NCI-H2081 treated with DMSO at 0.1 percent for 48 hours (cell line): Measurements from ENCODE around the gene HSPA14.
"Not testable (repeated sequence)": the region's sequence is repeated elsewhere in the genome, so short reads cannot be mapped to it uniquely, and the experiment has no call there.

ENCODE experiments used
- DNase-seq: peaks from one replicate; lab custom pipeline; 2025; lab: John Stamatoyannopoulos, UW

Gene HSPA14

GRCh38 chr10:14837757-14838581 is at the start of gene HSPA14, which contains the start of the genes CDNF and MSANTD7:
Gene HSPA14 (plus strand): TSS chr10:14838306. CDS start chr10:14838403, 97 bp downstream.
Gene CDNF (minus strand): TSS chr10:14838037. CDS start chr10:14837946, 91 bp downstream.
Gene MSANTD7 (plus strand): TSS chr10:14838306. CDS start chr10:14842285, 3,979 bp downstream.
- DNase-seq, result peak; percentile 90

GRCh38 chr10:14798636-14799035 is 39.5 kb upstream of the HSPA14 start:
- no peak for DNase-seq

DNA sequence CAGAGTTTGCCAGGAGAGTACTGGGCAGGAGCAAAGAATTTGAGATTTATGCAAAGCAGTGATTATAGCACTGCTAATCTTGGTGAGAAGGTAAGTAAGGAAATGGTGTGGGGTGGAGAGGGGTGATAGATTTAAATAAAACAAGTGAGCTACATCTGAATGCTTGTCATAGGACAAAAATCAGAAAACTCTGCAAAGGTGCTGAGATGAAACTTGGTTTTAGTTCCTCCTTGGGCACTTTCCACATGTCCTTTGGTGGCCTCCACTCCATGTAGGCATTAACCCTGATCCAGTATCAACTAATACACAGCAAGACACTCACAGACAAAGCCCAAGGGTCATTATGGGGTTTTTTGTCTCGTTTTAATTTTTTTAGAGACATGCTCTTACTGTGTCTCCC is 37.7 kb upstream of the HSPA14 start:
- DNase-seq, result no peak

- no peak for DNase-seq
Observed at GRCh38 chr10:14801723-14802122, 36.4 kb upstream of the HSPA14 start.

GRCh38 chr10:14803827-14804226 is 34.3 kb upstream of the HSPA14 start:
- DNase-seq, result no peak

DNA sequence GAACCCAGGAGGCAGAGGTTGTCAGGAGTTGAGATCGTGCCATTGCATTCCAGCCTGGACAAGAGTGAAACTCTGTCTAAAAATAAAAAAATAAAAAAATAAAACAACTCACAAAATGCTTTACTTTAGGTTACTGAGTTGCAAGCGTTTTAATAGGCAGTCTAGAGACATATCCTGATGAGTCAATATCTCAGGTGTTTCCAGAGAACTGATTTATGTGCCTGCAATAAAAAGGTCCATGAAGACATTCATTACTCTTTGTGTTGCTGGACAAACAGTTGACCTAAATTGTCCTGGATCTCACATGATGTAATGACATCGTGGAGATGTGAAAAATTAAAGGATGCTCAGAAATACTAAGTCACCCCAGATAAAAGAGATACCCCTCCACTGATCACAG is 31.8 kb upstream of the HSPA14 start:
- no peak for DNase-seq

- no peak for DNase-seq
Observed at GRCh38 chr10:14810969-14811953, 26.8 kb upstream of the HSPA14 start.

DNA sequence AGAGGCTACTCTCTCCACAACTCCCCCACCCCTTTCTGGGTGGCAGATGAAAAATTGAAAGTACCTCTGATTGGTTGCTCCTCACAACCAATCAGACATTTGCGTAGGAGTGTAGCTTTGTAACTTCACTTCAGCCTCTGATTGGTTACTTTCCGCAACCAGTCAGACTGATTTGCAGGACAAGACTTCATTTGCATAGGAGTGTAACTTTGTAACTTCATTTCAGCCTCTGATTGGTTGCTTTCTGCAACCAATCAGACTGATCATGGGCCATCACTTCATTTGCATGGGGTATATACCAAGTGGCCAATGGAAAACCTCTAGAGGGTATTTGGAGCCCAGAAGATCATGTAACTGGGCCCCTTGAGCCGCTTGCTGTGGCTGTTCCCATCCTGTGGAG is 25.8 kb upstream of the HSPA14 start:
- no peak for DNase-seq

GRCh38 chr10:14815681-14816080 is 22.4 kb upstream of the HSPA14 start:
- no peak for DNase-seq

- DNase-seq, result not testable (repeated sequence)
Observed at GRCh38 chr10:14816717-14817116, 21.4 kb upstream of the HSPA14 start.

GRCh38 chr10:14820010-14820774 is 17.9 kb upstream of the HSPA14 start:
- DNase-seq, result no peak

DNA sequence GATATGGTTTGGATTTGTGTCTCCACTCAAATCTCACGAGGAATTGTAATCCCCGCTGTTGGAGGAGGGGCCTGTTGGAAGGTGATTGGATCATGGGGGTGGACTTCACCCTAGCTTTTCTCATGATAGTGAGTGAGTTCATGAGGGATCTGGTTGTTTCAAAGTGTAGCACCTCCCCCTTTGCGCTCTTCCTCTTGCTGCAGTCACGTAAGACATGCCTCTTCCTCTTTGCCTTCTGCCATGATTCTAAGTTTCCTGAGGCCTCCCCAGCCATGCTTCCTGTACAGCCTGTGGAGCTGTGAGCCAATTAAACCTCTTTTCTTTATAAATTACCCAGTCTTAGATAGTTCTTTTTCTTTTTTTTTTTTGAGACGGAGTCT is 17.3 kb upstream of the HSPA14 start:
- no peak for DNase-seq

DNA sequence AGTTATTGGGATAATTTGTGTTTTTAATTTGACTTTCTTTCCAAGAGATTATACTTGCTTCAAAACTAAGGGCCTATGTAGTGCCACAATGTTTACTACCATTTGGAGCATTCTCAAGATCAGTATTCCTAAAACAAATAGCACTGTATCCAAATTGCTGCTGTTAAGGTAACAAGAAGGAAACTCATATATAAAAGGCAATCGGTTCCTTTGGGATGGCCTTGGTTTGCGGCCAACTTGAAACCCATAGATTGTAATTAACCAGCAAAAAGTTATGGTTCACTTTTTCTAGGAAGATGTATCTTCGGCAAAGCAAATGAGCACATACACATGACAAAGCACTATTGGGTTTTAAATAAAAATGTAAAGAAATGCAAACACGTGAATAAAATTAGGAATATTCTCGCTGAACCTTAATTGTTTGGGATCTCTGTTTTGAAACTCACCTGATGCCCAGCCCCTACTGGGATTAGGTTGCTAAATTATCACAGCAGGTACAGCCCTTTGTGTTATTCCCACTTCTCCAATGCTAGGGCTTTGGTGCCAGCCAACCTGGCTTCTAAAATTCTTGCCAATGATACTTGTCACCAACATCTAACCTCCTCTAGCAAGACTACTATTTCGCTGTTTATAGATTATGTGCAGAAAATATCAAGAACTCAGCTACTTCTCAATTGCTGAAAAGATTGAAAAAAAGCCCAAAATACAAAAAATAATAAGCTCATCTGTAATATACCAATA is 16.3 kb upstream of the HSPA14 start:
- no peak for DNase-seq

DNA sequence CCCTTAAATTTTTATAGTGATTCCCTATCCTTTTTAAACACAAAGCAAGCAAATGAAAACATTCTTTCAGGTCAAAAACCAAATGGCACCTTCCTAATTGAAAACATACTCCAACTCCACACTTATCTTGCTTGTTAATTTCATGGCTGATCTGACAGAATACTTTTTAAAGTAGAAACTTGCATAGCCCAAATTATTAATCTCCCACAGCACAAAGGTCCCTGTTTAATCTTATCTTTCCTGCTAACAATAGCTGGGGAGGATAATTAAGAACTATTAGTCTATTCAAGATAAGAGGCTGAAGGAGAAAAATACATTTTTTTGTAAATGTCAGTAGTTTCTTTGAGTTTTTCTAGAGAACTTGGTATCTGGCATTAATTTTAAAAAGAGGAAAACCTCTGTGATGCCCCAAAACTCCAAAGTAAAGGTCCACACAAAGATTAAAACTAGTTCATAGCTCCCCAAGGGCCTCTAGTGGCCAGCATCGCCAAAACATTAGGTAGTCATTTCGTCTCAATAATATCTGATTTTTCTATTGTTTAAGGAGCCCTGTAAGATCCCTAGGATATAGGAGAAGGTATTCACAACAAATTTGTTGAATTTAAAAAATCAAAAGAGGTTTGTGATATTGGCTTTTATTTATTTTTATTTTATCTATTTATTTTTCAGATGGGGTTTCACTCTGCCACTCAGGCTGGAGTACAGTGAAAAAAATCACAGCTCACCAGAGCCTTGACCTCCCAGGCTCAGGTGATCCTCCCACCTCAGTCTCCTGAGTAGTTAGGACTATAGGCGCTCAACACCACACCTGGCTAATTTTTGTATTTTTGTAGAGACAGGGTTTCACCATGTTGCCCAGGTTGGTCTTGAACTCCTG is 15.0 kb upstream of the HSPA14 start:
- no peak for DNase-seq

GRCh38 chr10:14823966-14824365 is 14.1 kb upstream of the HSPA14 start:
- no peak for DNase-seq

- DNase-seq, result no peak
Observed at GRCh38 chr10:14826076-14826829, 11.9 kb upstream of the HSPA14 start.

DNA sequence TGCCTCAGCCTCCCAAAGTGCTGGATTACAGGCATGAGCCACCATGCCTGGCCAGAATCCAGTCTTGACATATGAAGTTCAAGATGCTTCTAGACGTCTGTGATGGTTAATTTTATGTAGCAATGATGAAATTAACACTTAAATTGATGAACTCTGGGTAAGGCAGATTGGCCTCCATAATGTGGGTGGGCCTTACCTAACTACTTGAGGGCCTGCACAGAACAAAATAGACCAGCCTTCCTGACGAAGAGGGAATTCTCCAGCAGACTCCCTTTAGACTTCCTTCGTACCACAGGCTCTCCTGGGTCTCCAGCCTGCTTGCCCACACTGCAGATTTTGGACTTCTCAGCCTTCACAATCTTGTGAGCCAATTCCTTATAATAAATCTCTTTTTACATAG is 5.0 kb upstream of the HSPA14 start:
- DNase-seq, result no peak

- no peak for DNase-seq
Observed at GRCh38 chr10:14836208-14836607, 1.9 kb upstream of the HSPA14 start.

GRCh38 chr10:14837003-14837756 is 926 bp upstream of the HSPA14 start:
- no peak for DNase-seq
